ENCODE data around the gene PAN2. TPM values are rescaled to one million over a fixed set of nuclear protein-coding genes. Genes with fewer than 3 reads are reported as not detected.

The PAN2 gene
- total RNA-seq, 1 experiment from 2014 or later, result 71.9 TPM

- peak overlapping the region; percentile 99 for H3K27ac ChIP-seq (ENCODE audit: low read length)
- peak; percentile 13; the same call in 1 of the 2 replicates for ATAC-seq
- no peaks in the 10 kb centered on the region for H3K9me3 ChIP-seq (ENCODE audit: control insufficient read depth, insufficient read depth, low read depth, low read length)
- peak overlapping the region; percentile 76 to 83 for H3K4me3 ChIP-seq (ENCODE audit: low read depth in 2 of 2, low read length in 2 of 2)
- intact Hi-C loops (cut with micrococcal nuclease; ENCODE audit: unreplicated experiment), result no loop called here
- H3K4me1 ChIP-seq (ENCODE audit: control insufficient read depth, insufficient read depth, low read length), result peaks cover 15% of the 10 kb centered on the region; the same call in 1 of the 2 replicates
- no peak for DNase-seq (ENCODE audit: low read depth, low spot score)
- in situ Hi-C loops (cut with HindIII; ENCODE audit: low pct_unique_long_range_greater_than_20kb, low sequenced_read_pairs), result no loop called here
- H3K36me3 ChIP-seq (ENCODE audit: control insufficient read depth, insufficient read depth, low read length), result peaks cover 3% of the 10 kb centered on the region; the same call in 1 of the 2 replicates
- TSS peak; percentile 100 for BruUV-seq (replicated peaks)
- H3K27me3 ChIP-seq (ENCODE audit: control insufficient read depth, insufficient read depth, low read length), result no peaks in the 10 kb centered on the region
- ChIA-PET POLR2A (no interaction called here), CTCF (no interaction called here)
- no peak for TF ChIP-seq TCF7L2 (IDR thresholded peaks at IDR 0.05; ENCODE audit: low read depth, low read length)
- no peak for TF ChIP-seq CTCF (IDR thresholded peaks at IDR 0.05)
- TF ChIP-seq REST (IDR thresholded peaks at IDR 0.05; ENCODE audit: insufficient read depth in 1 of 2, low read depth in 2 of 2, low read length in 1 of 2), result no peak
- TF ChIP-seq POLR2AphosphoS5 (IDR thresholded peaks at IDR 0.05; ENCODE audit: low read depth, low read length), result no peak
- no peak for TF ChIP-seq SIN3A (IDR thresholded peaks at IDR 0.05; ENCODE audit: borderline replicate concordance, insufficient read depth, low read depth, low read length)
Observed at GRCh38 chr12:56334490-56334793, 642 bp upstream of the PAN2 start.

- CTCF ChIA-PET, result no interaction called here
- Histone ChIP-seq H3K4me3 (ENCODE audit: low read depth in 2 of 2, low read length in 2 of 2) (peak overlapping the region; percentile 76 to 83), H3K27me3 (ENCODE audit: control insufficient read depth, insufficient read depth, low read length) (no peaks in the 10 kb centered on the region), H3K36me3 (ENCODE audit: control insufficient read depth, insufficient read depth, low read length) (peaks cover 3% of the 10 kb centered on the region; the same call in 1 of the 2 replicates), H3K27ac (ENCODE audit: low read length) (peak overlapping the region; percentile 99), H3K4me1 (ENCODE audit: control insufficient read depth, insufficient read depth, low read length) (peaks cover 15% of the 10 kb centered on the region; the same call in 1 of the 2 replicates), H3K9me3 (ENCODE audit: control insufficient read depth, insufficient read depth, low read depth, low read length) (no peaks in the 10 kb centered on the region)
- DNase-seq (ENCODE audit: low read depth, low spot score) (no peak), ATAC-seq (no peak)
- TF ChIP-seq TCF7L2 (IDR thresholded peaks at IDR 0.05; ENCODE audit: low read depth, low read length) (no peak), POLR2AphosphoS5 (IDR thresholded peaks at IDR 0.05; ENCODE audit: low read depth, low read length) (no peak), REST (IDR thresholded peaks at IDR 0.05; ENCODE audit: insufficient read depth in 1 of 2, low read depth in 2 of 2, low read length in 1 of 2) (no peak), CTCF (IDR thresholded peaks at IDR 0.05) (no peak), SIN3A (IDR thresholded peaks at IDR 0.05; ENCODE audit: borderline replicate concordance, insufficient read depth, low read depth, low read length) (no peak)
- intact Hi-C loops (cut with micrococcal nuclease; ENCODE audit: unreplicated experiment) (no loop called here), in situ Hi-C loops (cut with HindIII; ENCODE audit: low pct_unique_long_range_greater_than_20kb, low sequenced_read_pairs) (no loop called here)
- POLR2A ChIA-PET, result interaction anchor here (0.6 to 0.9 kb wide), 2 partner anchors 33 to 103 kb away, joined by 5 to 6 read pairs; no protein-coding TSS in a partner anchor
- TSS peak; percentile 88 for BruUV-seq (replicated peaks)
Observed at GRCh38 chr12:56333197-56333678, 562 bp downstream of the PAN2 start.
